ENCODE data around the gene MPPED1. TPM values are rescaled to one million over a fixed set of nuclear protein-coding genes. Genes with fewer than 3 reads are reported as not detected.

Gene MPPED1
- total RNA-seq, 2 experiments from 2014 or later = not detected

- no peak for DNase-seq
- ATAC-seq = no peak
- no peaks in the 10 kb centered on the region for H3K36me3 Mint-ChIP-seq (ENCODE audit: low read depth)
- ChIA-PET POLR2A (no interaction called here), CTCF (no interaction called here)
- intact Hi-C loops (cut with DNase I, micrococcal nuclease) = no loop called here
- H3K9me3 Mint-ChIP-seq (ENCODE audit: low read depth) = peaks cover 6% of the 10 kb centered on the region
- peaks cover 6% of the 10 kb centered on the region for H3K27me3 Mint-ChIP-seq
- H3K4me3 Mint-ChIP-seq = no peak overlapping the region
- H3K27ac Mint-ChIP-seq = no peak overlapping the region
- H3K4me1 Mint-ChIP-seq = no peaks in the 10 kb centered on the region
These were observed 75.7 kb downstream of the MPPED1 start for GRCh38 chr22:43487311-43488030.

DNA sequence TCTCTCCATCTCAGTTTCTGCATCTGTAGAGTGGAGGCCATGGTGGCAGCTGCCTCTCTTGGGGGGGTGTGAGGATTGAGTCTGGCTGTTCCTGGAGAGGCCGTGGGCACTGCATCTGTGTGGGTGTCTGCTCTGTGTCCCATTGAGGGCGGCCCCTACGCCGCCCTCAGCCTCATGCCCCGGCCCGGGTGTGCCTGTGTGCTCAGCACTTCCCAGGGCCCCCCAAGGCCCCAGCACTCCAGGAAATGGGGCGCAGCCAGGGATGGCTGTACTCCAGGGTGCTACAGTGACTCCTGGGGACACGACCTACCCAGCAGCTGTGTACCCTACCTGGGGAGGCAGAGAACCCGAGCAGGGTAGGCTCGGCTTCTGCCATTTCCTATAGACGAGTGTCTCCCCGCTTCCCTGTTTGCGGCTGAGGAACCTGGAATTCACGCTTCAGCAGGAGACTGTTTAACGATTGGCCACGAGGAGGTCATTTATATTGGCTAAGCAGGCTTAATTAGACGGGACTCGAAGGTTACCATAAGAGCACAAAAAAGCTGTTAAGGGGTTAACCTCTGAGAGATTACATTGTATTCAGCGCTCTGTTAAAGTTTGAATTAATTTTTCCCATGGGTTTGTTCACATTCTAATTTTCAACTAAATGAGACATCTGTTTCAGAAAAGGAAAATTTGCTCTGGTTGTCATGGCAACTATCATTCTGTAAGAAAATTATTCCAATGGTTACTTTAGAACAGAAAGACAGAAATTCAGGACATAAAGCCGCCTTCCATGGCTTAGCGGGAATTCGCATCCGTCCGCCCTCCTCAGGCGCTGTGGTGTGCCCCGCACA, 76.4 kb downstream of the MPPED1 start:
- Mint-ChIP-seq H3K27me3 (peaks cover 8% of the 10 kb centered on the region), H3K27ac (no peak overlapping the region), H3K9me3 (ENCODE audit: low read depth) (peaks cover 6% of the 10 kb centered on the region), H3K4me1 (no peaks in the 10 kb centered on the region), H3K36me3 (ENCODE audit: low read depth) (no peaks in the 10 kb centered on the region), H3K4me3 (no peak overlapping the region)
- intact Hi-C loops (cut with DNase I, micrococcal nuclease) = no loop called here
- no peak for ATAC-seq
- ChIA-PET POLR2A (no interaction called here), CTCF (no interaction called here)
- DNase-seq = no peak

DNA sequence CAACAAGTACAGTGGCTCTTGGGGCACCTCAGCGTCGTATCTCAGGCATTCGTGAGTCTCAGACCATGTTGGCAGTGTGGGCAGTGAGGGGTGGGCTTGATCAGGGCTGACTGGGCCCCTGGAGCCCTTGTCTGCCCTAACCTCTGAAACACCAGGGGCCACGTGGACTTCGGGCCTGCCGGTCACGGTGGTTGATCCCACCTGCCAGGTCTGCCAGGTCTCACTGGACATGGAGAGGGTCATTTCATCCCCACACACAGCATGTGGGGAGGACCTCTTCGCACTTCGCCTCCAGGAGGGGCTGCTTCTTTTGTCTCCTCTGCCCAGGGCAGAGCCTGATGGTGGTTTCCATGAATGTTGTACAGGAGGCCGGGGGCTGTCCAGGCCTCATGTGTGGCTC, 77.1 kb downstream of the MPPED1 start:
- Mint-ChIP-seq H3K9me3 (ENCODE audit: low read depth) (peaks cover 6% of the 10 kb centered on the region), H3K27me3 (peaks cover 8% of the 10 kb centered on the region), H3K4me1 (no peaks in the 10 kb centered on the region), H3K4me3 (no peak overlapping the region), H3K36me3 (ENCODE audit: low read depth) (no peaks in the 10 kb centered on the region), H3K27ac (no peak overlapping the region)
- intact Hi-C loops (cut with DNase I, micrococcal nuclease) = no loop called here
- ChIA-PET POLR2A (no interaction called here), CTCF (no interaction called here)
- no peak for DNase-seq
- no peak for ATAC-seq

- peaks cover 8% of the 10 kb centered on the region for H3K27me3 Mint-ChIP-seq
- peaks cover 6% of the 10 kb centered on the region for H3K9me3 Mint-ChIP-seq (ENCODE audit: low read depth)
- H3K27ac Mint-ChIP-seq = no peak overlapping the region
- ChIA-PET POLR2A (no interaction called here), CTCF (no interaction called here)
- no peaks in the 10 kb centered on the region for H3K4me1 Mint-ChIP-seq
- DNase-seq (no peak), ATAC-seq (no peak)
- intact Hi-C loops (cut with DNase I, micrococcal nuclease) = no loop called here
- H3K4me3 Mint-ChIP-seq = no peak overlapping the region
- no peaks in the 10 kb centered on the region for H3K36me3 Mint-ChIP-seq (ENCODE audit: low read depth)
These were observed 78.5 kb downstream of the MPPED1 start for GRCh38 chr22:43490311-43490710.

GRCh38 chr22:43491177-43491576, 79.4 kb downstream of the MPPED1 start:
- H3K9me3 Mint-ChIP-seq (ENCODE audit: low read depth) = peaks cover 6% of the 10 kb centered on the region
- CTCF ChIA-PET = no interaction called here
- DNase-seq (no peak), ATAC-seq (no peak)
- no peaks in the 10 kb centered on the region for H3K4me1 Mint-ChIP-seq
- no peak overlapping the region for H3K4me3 Mint-ChIP-seq
- H3K27ac Mint-ChIP-seq = no peak overlapping the region
- intact Hi-C loops (cut with DNase I, micrococcal nuclease) = no loop called here
- POLR2A ChIA-PET = no interaction called here
- peaks cover 8% of the 10 kb centered on the region for H3K27me3 Mint-ChIP-seq
- H3K36me3 Mint-ChIP-seq (ENCODE audit: low read depth) = no peaks in the 10 kb centered on the region

GRCh38 chr22:43491737-43492136, 79.9 kb downstream of the MPPED1 start:
- POLR2A ChIA-PET = no interaction called here
- no peaks in the 10 kb centered on the region for H3K4me1 Mint-ChIP-seq
- intact Hi-C loops (cut with DNase I, micrococcal nuclease) = no loop called here
- no peak overlapping the region for H3K4me3 Mint-ChIP-seq
- DNase-seq (no peak), ATAC-seq (no peak)
- H3K9me3 Mint-ChIP-seq (ENCODE audit: low read depth) = peaks cover 6% of the 10 kb centered on the region
- H3K27me3 Mint-ChIP-seq = peaks cover 7% of the 10 kb centered on the region
- CTCF ChIA-PET = no interaction called here
- H3K27ac Mint-ChIP-seq = no peak overlapping the region
- no peaks in the 10 kb centered on the region for H3K36me3 Mint-ChIP-seq (ENCODE audit: low read depth)

- no peak for ATAC-seq
- CTCF ChIA-PET = no interaction called here
- no peaks in the 10 kb centered on the region for H3K4me1 Mint-ChIP-seq
These were observed 81.5 kb downstream of the MPPED1 start for GRCh38 chr22:43493297-43493696.

DNA sequence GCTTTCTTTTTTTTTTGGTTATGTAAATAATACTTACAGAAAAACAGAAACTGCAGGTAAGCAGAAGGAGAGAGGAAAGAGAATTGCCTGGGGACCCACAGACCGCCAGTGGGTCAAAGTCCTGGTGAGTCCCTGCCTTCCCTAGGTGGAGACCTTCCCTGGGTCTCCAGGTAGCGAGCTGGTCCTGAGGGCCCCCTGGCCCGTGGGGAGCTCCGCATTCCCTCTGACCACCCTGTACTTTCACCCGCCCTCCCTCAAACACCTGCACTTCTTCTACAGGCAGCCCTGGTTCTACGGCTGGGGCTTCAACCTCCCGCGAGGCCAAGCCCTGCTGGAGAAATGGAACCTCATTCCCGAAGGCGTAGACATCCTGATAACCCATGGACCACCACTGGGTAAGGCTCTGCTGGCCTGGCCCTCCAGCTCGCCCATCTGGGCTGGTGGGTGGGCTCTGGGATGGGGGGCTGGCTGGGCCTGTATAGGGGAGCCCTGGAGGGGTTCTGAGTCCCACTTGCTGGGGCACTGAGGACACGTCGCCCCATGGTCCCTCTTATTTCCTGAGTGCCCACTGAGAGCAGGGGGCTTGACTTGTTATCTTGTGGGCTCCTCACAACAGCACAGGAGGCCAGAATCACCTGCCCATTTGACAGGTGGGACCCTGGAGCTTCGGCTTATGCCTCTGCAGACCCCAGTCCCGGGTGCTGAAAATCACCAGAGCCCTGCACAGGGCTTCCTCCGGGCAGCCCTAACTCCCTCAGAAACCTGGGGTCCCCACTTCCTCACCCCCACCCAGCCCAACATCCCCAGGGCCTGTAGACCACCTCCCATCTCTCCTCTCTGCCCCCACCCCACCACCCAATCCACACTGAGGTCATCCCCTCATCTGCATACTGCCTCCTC, 86.4 kb downstream of the MPPED1 start:
- H3K36me3 Mint-ChIP-seq (ENCODE audit: low read depth) = no peaks in the 10 kb centered on the region
- H3K27me3 Mint-ChIP-seq = peaks cover under 1% of the 10 kb centered on the region
- H3K4me1 Mint-ChIP-seq = no peaks in the 10 kb centered on the region
- CTCF ChIA-PET = no interaction called here
- no peaks in the 10 kb centered on the region for H3K9me3 Mint-ChIP-seq (ENCODE audit: low read depth)
- POLR2A ChIA-PET = no interaction called here
- H3K4me3 Mint-ChIP-seq = no peak overlapping the region
- intact Hi-C loops (cut with DNase I, micrococcal nuclease) = no loop called here
- DNase-seq (no peak), ATAC-seq (no peak)
- no peak overlapping the region for H3K27ac Mint-ChIP-seq

More at GRCh38 chr22:43493297-43493696, 81.5 kb downstream of the MPPED1 start:
- Mint-ChIP-seq H3K9me3 (ENCODE audit: low read depth) (peaks cover 6% of the 10 kb centered on the region), H3K27me3 (peaks cover 2% of the 10 kb centered on the region), H3K27ac (no peak overlapping the region), H3K36me3 (ENCODE audit: low read depth) (no peaks in the 10 kb centered on the region), H3K4me3 (no peak overlapping the region)
- intact Hi-C loops (cut with DNase I, micrococcal nuclease) = no loop called here
- no peak for DNase-seq
- POLR2A ChIA-PET = no interaction called here

DNA sequence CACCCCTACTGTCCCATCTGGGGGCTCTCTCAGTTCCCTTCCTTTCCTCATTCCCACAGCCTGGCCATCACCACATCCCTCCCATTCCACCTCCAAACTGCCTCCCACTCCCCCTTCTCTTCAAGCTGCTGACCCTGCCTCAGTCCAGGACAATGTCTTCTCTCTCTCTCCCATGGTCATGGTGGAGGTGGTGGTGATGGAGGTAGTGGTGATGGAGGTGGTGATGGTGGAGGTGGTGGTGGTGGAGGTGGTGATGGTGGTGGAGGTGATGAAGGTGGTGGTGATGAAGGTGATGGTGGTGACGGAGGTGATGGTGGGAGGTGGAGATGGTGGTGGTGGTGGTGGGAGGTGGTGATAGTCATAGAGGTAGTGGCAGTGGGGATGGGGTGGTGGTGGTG, 87.0 kb downstream of the MPPED1 start:
- H3K4me1 Mint-ChIP-seq = no peaks in the 10 kb centered on the region
- ATAC-seq (no peak), DNase-seq (no peak)
- CTCF ChIA-PET = no interaction called here
- no peaks in the 10 kb centered on the region for H3K9me3 Mint-ChIP-seq (ENCODE audit: low read depth)
- H3K27ac Mint-ChIP-seq = no peak overlapping the region
- POLR2A ChIA-PET = no interaction called here
- H3K27me3 Mint-ChIP-seq = no peaks in the 10 kb centered on the region
- H3K4me3 Mint-ChIP-seq = no peak overlapping the region
- intact Hi-C loops (cut with DNase I, micrococcal nuclease) = no loop called here
- H3K36me3 Mint-ChIP-seq (ENCODE audit: low read depth) = no peaks in the 10 kb centered on the region

GRCh38 chr22:43500792-43501785, 89.3 kb downstream of the MPPED1 start:
- Mint-ChIP-seq H3K4me1 (no peaks in the 10 kb centered on the region), H3K27me3 (no peaks in the 10 kb centered on the region), H3K9me3 (ENCODE audit: low read depth) (no peaks in the 10 kb centered on the region), H3K36me3 (ENCODE audit: low read depth) (no peaks in the 10 kb centered on the region), H3K27ac (no peak overlapping the region), H3K4me3 (no peak overlapping the region)
- CTCF ChIA-PET = no interaction called here
- intact Hi-C loops (cut with DNase I, micrococcal nuclease) = no loop called here
- DNase-seq = no peak
- ATAC-seq = no peak
- POLR2A ChIA-PET = no interaction called here

DNA sequence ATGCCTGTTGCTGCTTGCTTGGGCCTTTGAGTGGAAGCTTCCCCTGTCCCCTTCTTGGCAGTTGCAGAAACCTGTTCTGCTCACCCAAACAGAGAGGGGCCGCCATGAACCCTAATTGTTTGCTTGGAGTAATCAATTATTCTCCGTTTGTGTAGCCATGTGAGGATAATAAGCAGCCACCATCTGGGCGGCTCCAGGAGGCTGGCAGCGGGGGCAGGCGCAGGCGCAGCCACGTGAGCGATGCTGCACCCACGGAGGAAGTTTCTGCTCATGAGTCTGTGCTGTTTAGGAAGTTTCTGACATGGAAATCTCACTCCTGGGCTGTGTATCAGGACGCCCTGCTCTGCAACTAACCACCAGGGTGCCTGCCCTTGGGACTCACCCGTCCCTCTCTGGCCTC, 90.1 kb downstream of the MPPED1 start:
- H3K36me3 Mint-ChIP-seq (ENCODE audit: low read depth) = no peaks in the 10 kb centered on the region
- no peak for DNase-seq
- ChIA-PET POLR2A (no interaction called here), CTCF (interaction anchor here (0.6 kb wide), 1 partner anchor 826 kb away, joined by 3 read pairs; no protein-coding TSS in a partner anchor)
- H3K4me1 Mint-ChIP-seq = no peaks in the 10 kb centered on the region
- ATAC-seq = no peak
- H3K27me3 Mint-ChIP-seq = no peaks in the 10 kb centered on the region
- H3K4me3 Mint-ChIP-seq = no peak overlapping the region
- intact Hi-C loops (cut with DNase I, micrococcal nuclease) = no loop called here
- no peak overlapping the region for H3K27ac Mint-ChIP-seq
- H3K9me3 Mint-ChIP-seq (ENCODE audit: low read depth) = no peaks in the 10 kb centered on the region
